Duodenal mucosa (tissue), 2 donors: ENCODE data around the gene TCF20.

Experiments
- H3K27ac ChIP-seq: one replicate; pipeline ENCODE4 v1.7.0; 2013; ENCODE audit warnings: low read depth, low read length
- H3K27me3 ChIP-seq, 2 donors: one replicate each; pipeline ENCODE4 v1.7.0; 2013; ENCODE audit warnings: low read length in 2 of 2, control low read depth in 1 of 2; ENCODE audit not compliant: insufficient read depth in 2 of 2, control insufficient read depth in 1 of 2
- H3K36me3 ChIP-seq, 2 donors: one replicate each; pipeline ENCODE4 v1.7.0; 2013; ENCODE audit warnings: low read length in 2 of 2, control low read depth in 1 of 2; ENCODE audit not compliant: insufficient read depth in 2 of 2, control insufficient read depth in 1 of 2
- H3K4me1 ChIP-seq, 2 donors: one replicate each; pipeline ENCODE4 v1.7.0; 2013; ENCODE audit warnings: low read length in 2 of 2, control low read depth in 1 of 2; ENCODE audit not compliant: insufficient read depth in 2 of 2, control insufficient read depth in 1 of 2
- H3K4me3 ChIP-seq, 2 donors: one replicate each; pipeline ENCODE4 v1.7.0; 2013; ENCODE audit warnings: low read length in 2 of 2, low read depth in 1 of 2
- H3K9ac ChIP-seq, 2 donors: one replicate each; pipeline ENCODE4 v1.7.0; 2013; ENCODE audit warnings: low read length in 2 of 2, low read depth in 1 of 2
- H3K9me3 ChIP-seq, 2 donors: one replicate each; pipeline ENCODE4 v1.7.0; 2013; ENCODE audit warnings: low read length in 2 of 2, control low read depth in 1 of 2; ENCODE audit not compliant: control insufficient read depth in 1 of 2

Gene TCF20

DNA sequence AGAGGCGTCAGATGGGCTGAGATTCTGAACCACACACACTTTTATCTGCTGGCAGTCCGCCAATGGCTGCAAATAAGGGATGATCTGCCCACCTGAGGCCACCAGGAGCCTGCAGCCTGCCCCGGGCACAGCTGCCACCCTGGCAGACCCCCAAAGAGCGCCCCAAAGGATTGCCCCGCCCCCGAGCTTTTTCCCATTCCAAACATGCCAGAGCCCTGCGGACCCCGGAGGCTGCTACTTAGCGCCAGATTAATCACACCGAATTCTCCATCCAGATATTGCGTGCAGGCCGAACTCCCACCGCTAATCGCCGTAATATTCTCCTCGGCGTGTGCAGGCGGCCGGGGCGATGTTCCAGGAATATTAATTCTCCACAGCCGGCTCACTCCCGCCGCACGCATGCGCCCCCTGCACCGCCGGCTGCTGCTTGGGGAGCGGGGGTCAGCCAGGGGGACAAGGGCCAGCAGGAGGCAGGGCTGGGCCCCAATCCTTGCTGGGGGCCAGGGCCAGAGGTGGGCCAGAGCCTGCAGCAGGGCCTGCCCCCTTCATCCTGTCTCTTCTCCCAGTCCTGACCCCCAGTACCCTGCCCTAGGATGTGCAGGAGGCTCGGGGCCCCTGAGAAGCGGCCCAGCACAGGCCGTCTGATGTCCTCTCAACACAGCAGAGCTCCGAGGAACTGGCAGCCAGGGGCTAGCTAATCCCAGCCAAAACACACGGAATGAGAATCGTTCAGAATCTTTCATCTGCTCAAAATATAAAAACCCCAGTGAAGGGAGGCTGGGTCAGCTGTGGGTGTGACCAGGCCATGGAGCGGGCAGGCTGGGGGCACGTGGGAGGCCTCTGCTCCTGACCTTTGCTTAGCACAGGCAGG, 19.5 kb upstream of the TCF20 start:
- Histone ChIP-seq H3K27me3 (peaks cover 0 to 2% of the 10 kb centered on the region in 2 donors), H3K27ac (no peak overlapping the region), H3K36me3 (no peaks in the 10 kb centered on the region), H3K4me3 (no peak overlapping the region), H3K9ac (no peak overlapping the region), H3K4me1 (peaks cover 28 to 37% of the 10 kb centered on the region in 2 donors), H3K9me3 (no peaks in the 10 kb centered on the region)

DNA sequence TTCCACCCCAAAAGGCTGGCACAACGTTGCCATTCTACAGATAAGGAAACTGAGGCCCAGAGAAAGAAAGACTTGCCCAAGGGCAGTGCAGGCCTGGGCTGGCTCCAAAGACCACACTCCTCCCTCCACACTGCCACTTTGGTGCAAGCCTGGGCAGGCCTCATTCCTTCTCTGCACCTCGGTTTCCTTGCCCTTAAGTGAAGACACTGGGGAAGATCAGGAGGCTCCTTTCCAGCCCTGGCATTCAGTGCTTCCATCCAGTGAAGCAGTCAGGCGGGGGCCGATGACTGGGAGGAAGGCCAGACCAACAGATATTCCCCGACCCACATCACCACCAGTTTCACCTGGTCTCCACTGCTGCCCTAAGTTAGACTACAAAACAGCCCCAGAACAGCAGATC, 18.3 kb upstream of the TCF20 start:
- H3K4me1 ChIP-seq, result peaks cover 35 to 40% of the 10 kb centered on the region in 2 donors

DNA sequence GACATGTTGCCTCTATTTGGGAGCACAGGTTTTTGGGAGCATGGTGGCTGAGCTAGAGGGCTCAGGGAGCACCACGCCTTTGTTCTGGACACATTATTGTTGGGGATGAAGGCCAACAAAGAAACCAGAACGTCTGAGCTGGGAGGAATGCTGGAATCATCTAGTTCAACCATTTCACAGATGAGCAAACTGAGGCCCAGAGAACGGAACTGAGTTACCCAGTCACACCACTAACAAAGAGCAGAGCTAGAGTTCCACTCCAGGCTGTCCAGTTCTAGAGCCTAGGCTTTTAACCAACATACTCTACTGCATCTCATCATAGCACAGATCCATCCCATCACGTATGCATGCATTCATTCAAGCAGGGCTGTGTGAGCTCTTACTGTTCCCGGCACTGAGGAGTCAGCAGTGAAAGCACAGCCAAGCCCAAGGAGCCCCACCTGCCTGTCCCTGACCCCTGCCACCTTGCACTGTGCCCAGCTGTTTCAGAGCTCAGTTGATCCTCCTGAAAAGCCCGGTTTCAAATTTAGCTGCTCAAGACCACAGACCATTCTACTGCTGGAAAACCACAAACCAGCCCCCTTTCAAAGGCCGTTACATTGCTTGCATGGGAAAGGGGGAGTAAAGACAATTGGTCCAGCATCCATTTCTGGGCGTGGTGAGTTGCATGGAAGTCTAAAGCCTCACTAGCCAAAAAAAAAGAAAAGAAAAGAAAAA, 16.9 kb upstream of the TCF20 start:
- Histone ChIP-seq H3K9me3 (no peaks in the 10 kb centered on the region), H3K9ac (no peak overlapping the region), H3K36me3 (no peaks in the 10 kb centered on the region), H3K4me3 (no peak overlapping the region), H3K4me1 (peaks cover 29 to 36% of the 10 kb centered on the region in 2 donors), H3K27ac (no peak overlapping the region), H3K27me3 (peaks cover 8 to 10% of the 10 kb centered on the region in 2 donors)

More for the DNA sequence above, 18.3 kb upstream of the TCF20 start:
- H3K4me3 ChIP-seq, result no peak overlapping the region
- H3K27me3 ChIP-seq, result peaks cover 8% of the 10 kb centered on the region in 2 donors
- H3K9me3 ChIP-seq, result no peaks in the 10 kb centered on the region
- no peak overlapping the region for H3K9ac ChIP-seq
- no peaks in the 10 kb centered on the region for H3K36me3 ChIP-seq
- no peak overlapping the region for H3K27ac ChIP-seq

GRCh38 chr22:42286205-42286604, 15.8 kb upstream of the TCF20 start:
- Histone ChIP-seq H3K4me1 (peaks cover 27 to 33% of the 10 kb centered on the region in 2 donors), H3K9ac (no peak overlapping the region), H3K36me3 (no peaks in the 10 kb centered on the region), H3K9me3 (no peaks in the 10 kb centered on the region), H3K27ac (no peak overlapping the region), H3K27me3 (peaks cover 8 to 10% of the 10 kb centered on the region in 2 donors), H3K4me3 (no peak overlapping the region)

DNA sequence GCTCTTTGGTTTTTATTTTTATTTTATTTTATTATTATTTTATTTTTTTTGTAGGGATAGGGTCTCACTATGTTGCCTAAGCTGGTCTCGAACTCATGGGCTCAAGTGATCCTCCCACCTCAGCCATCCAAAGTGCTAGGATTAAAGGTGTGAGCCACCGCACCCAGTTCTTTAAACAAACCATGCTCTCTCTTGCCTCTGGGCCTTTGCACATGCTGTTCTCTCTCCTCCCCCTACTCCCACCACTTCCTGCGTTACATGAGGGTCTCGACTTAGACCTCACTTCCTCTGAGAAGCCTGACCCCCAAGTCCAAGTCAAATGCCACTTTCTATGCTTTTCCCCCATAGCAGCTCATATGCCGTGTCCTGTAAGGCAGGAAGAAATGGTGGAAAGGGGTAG, 15.2 kb upstream of the TCF20 start:
- no peak overlapping the region for H3K4me3 ChIP-seq
- H3K36me3 ChIP-seq, result no peaks in the 10 kb centered on the region
- H3K9me3 ChIP-seq, result no peaks in the 10 kb centered on the region
- peaks cover 25 to 30% of the 10 kb centered on the region in 2 donors for H3K4me1 ChIP-seq
- H3K27ac ChIP-seq, result no peak overlapping the region
- H3K27me3 ChIP-seq, result peaks cover 8 to 10% of the 10 kb centered on the region in 2 donors
- H3K9ac ChIP-seq, result no peak overlapping the region

DNA sequence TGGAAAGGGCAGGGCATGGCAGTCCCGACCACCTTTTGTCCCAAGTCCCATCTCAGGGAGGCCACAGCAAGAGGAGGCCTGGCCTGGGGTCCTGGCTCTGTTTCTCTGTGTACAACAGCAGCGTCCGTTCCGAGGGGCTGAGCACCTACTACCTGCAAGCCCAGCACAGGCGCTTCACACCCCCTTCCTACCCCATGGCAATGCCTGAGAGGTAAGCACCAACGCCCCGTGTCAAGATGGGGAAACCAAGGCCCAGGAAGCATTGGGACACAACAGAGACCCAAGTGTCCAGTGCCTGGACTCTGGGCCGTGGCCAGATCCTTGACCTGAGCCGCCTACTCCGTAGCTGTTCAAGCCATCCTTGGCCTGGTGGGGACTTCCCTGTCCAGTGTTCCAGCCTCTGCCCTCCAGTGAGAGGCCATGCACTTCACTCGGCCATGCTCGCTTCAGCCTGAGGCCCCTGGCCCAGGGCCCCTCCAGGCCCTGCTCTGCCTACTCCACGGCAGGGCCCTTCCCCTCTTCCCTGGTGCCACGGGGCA, 14.3 kb upstream of the TCF20 start:
- H3K27me3 ChIP-seq, result peaks cover 8 to 10% of the 10 kb centered on the region in 2 donors
- H3K9me3 ChIP-seq, result no peaks in the 10 kb centered on the region
- H3K4me3 ChIP-seq, result no peak overlapping the region
- H3K4me1 ChIP-seq, result peaks cover 25 to 33% of the 10 kb centered on the region in 2 donors
- no peak overlapping the region for H3K9ac ChIP-seq
- no peaks in the 10 kb centered on the region for H3K36me3 ChIP-seq
- no peak overlapping the region for H3K27ac ChIP-seq

DNA sequence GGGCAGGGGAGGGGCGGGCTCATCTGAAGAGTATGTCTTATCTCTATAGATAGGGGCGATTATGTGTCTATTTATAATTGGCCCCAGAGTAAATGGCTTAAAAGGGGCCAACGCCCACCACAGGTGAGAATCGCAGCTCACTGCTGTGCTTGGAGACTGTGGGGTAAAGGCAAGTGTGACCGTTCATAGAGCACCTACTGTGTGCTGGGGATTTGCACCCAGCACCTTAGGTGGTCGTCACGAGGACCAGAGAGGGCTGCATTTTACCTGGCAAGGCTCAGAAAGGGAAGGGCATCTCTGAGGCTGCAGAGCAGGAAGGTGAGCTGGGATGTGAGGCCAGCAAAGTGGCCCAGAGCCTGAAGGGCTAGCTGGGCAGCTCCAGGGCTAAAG, 13.7 kb upstream of the TCF20 start:
- no peak overlapping the region for H3K9ac ChIP-seq

GRCh38 chr22:42283278-42284201, 13.1 kb upstream of the TCF20 start:
- H3K4me3 ChIP-seq, result peak overlapping the region in 1 of 2 donors; percentile 59

More for the DNA sequence above, 13.7 kb upstream of the TCF20 start:
- no peak overlapping the region for H3K27ac ChIP-seq
- H3K4me1 ChIP-seq, result peaks cover 25 to 38% of the 10 kb centered on the region in 2 donors
- H3K27me3 ChIP-seq, result peaks cover 8 to 10% of the 10 kb centered on the region in 2 donors
- H3K9me3 ChIP-seq, result no peaks in the 10 kb centered on the region
- H3K4me3 ChIP-seq, result no peak overlapping the region
- H3K36me3 ChIP-seq, result no peaks in the 10 kb centered on the region

GRCh38 chr22:42282943-42283277, 12.5 kb upstream of the TCF20 start:
- H3K9me3 ChIP-seq, result no peaks in the 10 kb centered on the region
- peaks cover 8 to 10% of the 10 kb centered on the region in 2 donors for H3K27me3 ChIP-seq
- no peak overlapping the region for H3K27ac ChIP-seq
- H3K9ac ChIP-seq, result no peak overlapping the region
- H3K4me3 ChIP-seq, result peak overlapping the region in 1 of 2 donors; percentile 9
- H3K4me1 ChIP-seq, result peaks cover 33 to 50% of the 10 kb centered on the region in 2 donors
- H3K36me3 ChIP-seq, result no peaks in the 10 kb centered on the region

More at GRCh38 chr22:42283278-42284201, 13.1 kb upstream of the TCF20 start:
- Histone ChIP-seq H3K9ac (no peak overlapping the region), H3K27ac (no peak overlapping the region), H3K4me1 (peaks cover 27 to 45% of the 10 kb centered on the region in 2 donors), H3K27me3 (peaks cover 8 to 10% of the 10 kb centered on the region in 2 donors), H3K36me3 (no peaks in the 10 kb centered on the region), H3K9me3 (no peaks in the 10 kb centered on the region)
